HCT116 (cell line): ENCODE results near the gene LCNL1. TPM values are rescaled to one million over a fixed set of nuclear protein-coding genes. Genes with fewer than 3 reads are reported as not detected.

Experiments used
- ATAC-seq: fragments of 200-7000 bp; cut with Tn5 transposase; 2 replicates; pipeline ENCODE4 v1.9.1; 2020; ENCODE audit warnings: mild to moderate bottlenecking, moderate library complexity
- BruUV-seq: library from RNA; stranded (reverse); fragments of 400-500 nt; replicated peaks from 2 replicates; lab custom pipeline; 2021; lab: Mats Ljungman, UMichigan
- CTCF ChIA-PET: fragments of 300-600 bp; sonication (Branson Sonifier 250); formaldehyde crosslinking; loops from one replicate; lab custom pipeline; 2021; ENCODE audit warnings: antibody characterized with exemption; lab: Charles Lee
- POLR2A ChIA-PET: fragments of 300-600, 350-600 bp; sonication (Branson Sonifier 250); formaldehyde crosslinking; loops from one replicate; lab custom pipeline; 2021; ENCODE audit warnings: antibody characterized with exemption; lab: Charles Lee
- RAD21 ChIA-PET, 2 experiments: fragments of 300-600 bp; sonication (Branson Sonifier 250); formaldehyde crosslinking; loops; one replicate each; lab custom pipeline; 2023; ENCODE audit warnings: low total read pairs in 2 of 2; ENCODE audit not compliant: uncharacterized antibody in 2 of 2, unreplicated experiment in 2 of 2, low non-redundant PET in 1 of 2; lab: Charles Lee
- DNase-seq: peaks from one replicate; pipeline ENCODE4 v3.0.0-alpha.2; 2010; ENCODE audit warnings: low read depth, low spot score
- H2AFZ ChIP-seq: fragments of 200-600 bp; shearing (Covaris generic), sonication (generic); 2 replicates; pipeline ENCODE4 v1.6.1; 2017; ENCODE audit warnings: low read depth, mixed run types, mixed read lengths, antibody characterized with exemption, low read length; ENCODE audit not compliant: poor library complexity, severe bottlenecking
- H3K27ac ChIP-seq: 2 replicates; pipeline ENCODE4 v1.5.1; 2012; ENCODE audit warnings: low read depth, low read length
- H3K27me3 ChIP-seq: fragments of 200-600 bp; sonication (generic); 2 replicates; pipeline ENCODE4 v1.6.1; 2016; ENCODE audit warnings: mixed run types, low read length, mixed read lengths; ENCODE audit not compliant: insufficient read depth
- H3K36me3 ChIP-seq, 2 experiments: fragments of 200-500 bp in 1 of 2; fragments of 200-600 bp in 1 of 2; sonication (Bioruptor generic) in 1 of 2; sonication (generic) in 1 of 2; 2 replicates each; pipeline versions ENCODE4 v1.5.1 to v1.6.1; 2014 to 2016; ENCODE audit warnings: low read length in 2 of 2, inconsistent platforms in 1 of 2, mixed read lengths in 1 of 2, mixed run types in 1 of 2; ENCODE audit not compliant: insufficient read depth in 2 of 2, control insufficient read depth in 1 of 2
- H3K4me1 ChIP-seq, 2 experiments: fragments of 200-600 bp in 1 of 2; sonication (generic) in 1 of 2; 2 replicates each; pipeline versions ENCODE4 v1.5.1 to v1.6.1; 2012 to 2017; ENCODE audit warnings: low read length in 2 of 2, inconsistent platforms in 1 of 2, mild to moderate bottlenecking in 1 of 2, mixed read lengths in 1 of 2, mixed run types in 1 of 2, moderate library complexity in 1 of 2; ENCODE audit not compliant: insufficient read depth in 2 of 2, control insufficient read depth in 1 of 2
- H3K4me2 ChIP-seq: fragments of 200-600 bp; sonication (generic); 2 replicates; pipeline ENCODE4 v1.6.1; 2017; ENCODE audit warnings: mixed run types, low read length, mixed read lengths
- H3K4me3 ChIP-seq, 2 experiments: fragments of 200-600 bp in 1 of 2; sonication (generic) in 1 of 2; replicated peaks in 1 of 2; 2 replicates each; pipeline ENCODE4 v1.5.1; 2011 to 2016; ENCODE audit warnings: low read length in 2 of 2, control low read depth in 1 of 2, low read depth in 1 of 2, mild to moderate bottlenecking in 1 of 2, mixed read lengths in 1 of 2, mixed run types in 1 of 2
- H3K79me2 ChIP-seq: fragments of 200-600 bp; sonication (generic); 2 replicates; pipeline ENCODE4 v1.6.1; 2017; ENCODE audit warnings: mild to moderate bottlenecking, mixed run types, low read length, moderate library complexity, mixed read lengths; ENCODE audit not compliant: insufficient read depth
- H3K9ac ChIP-seq: fragments of 200-600 bp; sonication (generic); 2 replicates; pipeline ENCODE4 v1.6.1; 2016; ENCODE audit warnings: low read length, mixed read lengths
- H3K9me2 ChIP-seq: fragments of 200-600 bp; sonication (generic), shearing (Covaris generic); 2 replicates; pipeline ENCODE4 v1.6.1; 2017; ENCODE audit warnings: mixed run types, mild to moderate bottlenecking, moderate library complexity; ENCODE audit not compliant: insufficient read depth
- H3K9me3 ChIP-seq, 2 experiments: fragments of 200-500 bp in 1 of 2; fragments of 200-600 bp in 1 of 2; sonication (Bioruptor generic) in 1 of 2; sonication (generic) in 1 of 2; 2 replicates each; pipeline ENCODE4 v1.6.1; 2014 to 2017; ENCODE audit warnings: low read length in 2 of 2, mixed read lengths in 2 of 2, inconsistent platforms in 1 of 2, low read depth in 1 of 2, mild to moderate bottlenecking in 1 of 2, mixed run types in 1 of 2, moderate library complexity in 1 of 2; ENCODE audit not compliant: control insufficient read depth in 1 of 2, insufficient read depth in 1 of 2
- H4K20me1 ChIP-seq: fragments of 200-600 bp; sonication (generic), shearing (Covaris generic); 2 replicates; pipeline ENCODE4 v1.6.1; 2017; ENCODE audit warnings: mixed run types, mild to moderate bottlenecking, moderate library complexity; ENCODE audit not compliant: insufficient read depth
- CTCF ChIP-seq, 3 experiments: fragments of 200-600 bp in 1 of 3; sonication (generic) in 1 of 3; IDR thresholded peaks in 2 of 3; conservative IDR thresholded peaks in 1 of 3; 2 replicates each; pipeline ENCODE4 v1.5.1; 2012 to 2017; ENCODE audit warnings: low read depth in 2 of 3, low read length in 2 of 3, antibody characterized with exemption in 1 of 3, borderline replicate concordance in 1 of 3, control low read depth in 1 of 3, mild to moderate bottlenecking in 1 of 3, mixed read lengths in 1 of 3, mixed run types in 1 of 3, moderate library complexity in 1 of 3; ENCODE audit not compliant: insufficient read depth in 1 of 3
- ELF1 ChIP-seq: IDR thresholded peaks from 2 replicates; pipeline ENCODE4 v1.6.1; 2012; ENCODE audit warnings: low read depth, borderline replicate concordance
- EZH2phosphoT487 ChIP-seq: fragments of 200-600 bp; IDR thresholded peaks from 2 replicates; pipeline ENCODE4 v1.6.1; 2018; ENCODE audit warnings: antibody characterized with exemption, borderline replicate concordance
- FOSL1 ChIP-seq: IDR thresholded peaks from 2 replicates; pipeline ENCODE4 v1.6.1; 2012; ENCODE audit warnings: low read depth
- MAX ChIP-seq: IDR thresholded peaks from 2 replicates; pipeline ENCODE4 v1.6.1; 2012
- RAD21 ChIP-seq: IDR thresholded peaks from 2 replicates; pipeline ENCODE4 v1.6.1; 2012; ENCODE audit warnings: low read depth, mild to moderate bottlenecking
- TCF7L2 ChIP-seq: IDR thresholded peaks from 2 replicates; pipeline ENCODE4 v1.7.0; 2011; ENCODE audit warnings: borderline replicate concordance, inconsistent platforms; ENCODE audit not compliant: insufficient read depth, insufficient read length; ENCODE audit errors: extremely low read depth
- ZFX ChIP-seq: fragments of 450-650 bp; IDR thresholded peaks from 2 replicates; pipeline ENCODE4 v1.6.1; 2017
- intact Hi-C: fragments of 100-400 bp; cut with micrococcal nuclease; formaldehyde crosslinking; loops from 2 replicates; pipeline ENCODE4 v1.10.0; 2022
- total RNA-seq: library from RNA; stranded (reverse); gene quantifications from one replicate; pipeline ENCODE4 v1.2.1, GENCODE V29; 2021; ENCODE audit not compliant: unreplicated experiment
- TF ChIP-seq, protein P1 (sequence below): IDR thresholded peaks from 2 replicates; pipeline ENCODE4 v1.6.1; 2011; ENCODE audit warnings: mild to moderate bottlenecking, low read length, moderate library complexity; ENCODE audit not compliant: insufficient replicate concordance; ENCODE audit errors: extremely low read depth
- TF ChIP-seq, protein P2 (sequence below): IDR thresholded peaks from 2 replicates; pipeline ENCODE4 v1.6.1; 2012

The LCNL1 gene
- total RNA-seq, 1 experiment from 2014 or later: 0.44 TPM

GRCh38 chr9:136952876-136953770 is 29.7 kb upstream of the LCNL1 start (continued):
- TF ChIP-seq MAX (no peak), EZH2phosphoT487 (no peak), RAD21 (no peak)

DNA sequence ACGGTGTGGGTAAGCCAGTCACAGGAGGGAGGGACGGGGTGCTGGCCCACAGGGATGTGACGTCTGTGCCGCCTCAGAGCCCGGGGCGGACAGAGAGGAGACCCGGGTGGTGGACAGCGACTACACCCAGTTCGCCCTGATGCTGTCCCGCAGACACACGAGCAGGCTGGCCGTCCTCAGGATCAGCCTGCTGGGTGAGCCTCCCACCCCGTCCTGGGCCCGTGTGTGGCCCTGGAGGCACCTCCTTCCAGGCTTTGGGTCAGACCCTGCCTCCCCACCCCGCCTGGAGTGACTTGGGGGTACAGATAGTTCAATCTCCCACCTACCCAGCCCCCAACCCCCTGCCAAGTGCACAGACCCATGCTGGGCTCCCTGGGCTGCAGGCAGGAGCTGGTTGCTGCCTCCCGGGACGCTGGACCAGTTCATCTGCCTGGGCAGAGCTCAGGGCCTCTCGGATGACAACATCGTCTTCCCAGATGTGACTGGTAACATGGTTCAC is 29.0 kb upstream of the LCNL1 start:
- intact Hi-C loops: no loop called here
- TF ChIP-seq ELF1 (no peak), RAD21 (no peak), EZH2phosphoT487 (no peak), ZFX (no peak), CTCF (IDR thresholded peaks at IDR 0.05 in 2 of 3, conservative IDR thresholded peaks at IDR 0.05 in 1 of 3; ENCODE audit: borderline replicate concordance in 1 of 3, insufficient read depth in 1 of 3, low read depth in 2 of 3, low read length in 2 of 3) (no peak), FOSL1 (no peak), TCF7L2 (no peak)
- TF ChIP-seq, protein P1, sequence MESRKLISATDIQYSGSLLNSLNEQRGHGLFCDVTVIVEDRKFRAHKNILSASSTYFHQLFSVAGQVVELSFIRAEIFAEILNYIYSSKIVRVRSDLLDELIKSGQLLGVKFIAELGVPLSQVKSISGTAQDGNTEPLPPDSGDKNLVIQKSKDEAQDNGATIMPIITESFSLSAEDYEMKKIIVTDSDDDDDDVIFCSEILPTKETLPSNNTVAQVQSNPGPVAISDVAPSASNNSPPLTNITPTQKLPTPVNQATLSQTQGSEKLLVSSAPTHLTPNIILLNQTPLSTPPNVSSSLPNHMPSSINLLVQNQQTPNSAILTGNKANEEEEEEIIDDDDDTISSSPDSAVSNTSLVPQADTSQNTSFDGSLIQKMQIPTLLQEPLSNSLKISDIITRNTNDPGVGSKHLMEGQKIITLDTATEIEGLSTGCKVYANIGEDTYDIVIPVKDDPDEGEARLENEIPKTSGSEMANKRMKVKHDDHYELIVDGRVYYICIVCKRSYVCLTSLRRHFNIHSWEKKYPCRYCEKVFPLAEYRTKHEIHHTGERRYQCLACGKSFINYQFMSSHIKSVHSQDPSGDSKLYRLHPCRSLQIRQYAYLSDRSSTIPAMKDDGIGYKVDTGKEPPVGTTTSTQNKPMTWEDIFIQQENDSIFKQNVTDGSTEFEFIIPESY: no peak
- TF ChIP-seq, protein P2, sequence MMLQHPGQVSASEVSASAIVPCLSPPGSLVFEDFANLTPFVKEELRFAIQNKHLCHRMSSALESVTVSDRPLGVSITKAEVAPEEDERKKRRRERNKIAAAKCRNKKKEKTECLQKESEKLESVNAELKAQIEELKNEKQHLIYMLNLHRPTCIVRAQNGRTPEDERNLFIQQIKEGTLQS: no peak
- no peak overlapping the region for H3K27ac ChIP-seq
- no peaks in the 10 kb centered on the region for H3K36me3 ChIP-seq
- H3K9ac ChIP-seq: no peak overlapping the region
- no peaks in the 10 kb centered on the region for H3K9me2 ChIP-seq
- peaks cover 13 to 23% of the 10 kb centered on the region in 2 experiments for H3K4me1 ChIP-seq
- H4K20me1 ChIP-seq: no peaks in the 10 kb centered on the region
- H3K4me3 ChIP-seq: no peak overlapping the region
- no peak for ATAC-seq
- RAD21 ChIA-PET: no interaction called here
- no peaks in the 10 kb centered on the region for H3K9me3 ChIP-seq
- H2AFZ ChIP-seq: no peak overlapping the region
- CTCF ChIA-PET: no interaction called here
- POLR2A ChIA-PET: no interaction called here
- H3K4me2 ChIP-seq: no peak overlapping the region
- H3K27me3 ChIP-seq: no peaks in the 10 kb centered on the region
- DNase-seq: no peak
- BruUV-seq: no TSS peak
- H3K79me2 ChIP-seq: no peaks in the 10 kb centered on the region
